Measurements from ENCODE around the gene LTBP4. TPM values are rescaled to one million over a fixed set of nuclear protein-coding genes. Genes with fewer than 3 reads are reported as not detected.

The LTBP4 gene
- total RNA-seq, 4 donors from 2014 or later = 43.5 to 249 (median 65.5) TPM

GRCh38 chr19:40610396-40611064 lies 9.4 kb downstream of the LTBP4 start:
- no peaks in the 10 kb centered on the region for H3K9me3 ChIP-seq
- peaks cover 49 to 98% (median 55%) of the 10 kb centered on the region in 3 donors for H3K4me1 ChIP-seq
- WGBS, 2 donors = 28 to 29% methylated on average over 12 of the region's 29 CpGs
- DNase-seq = no peak
- no peaks in the 10 kb centered on the region for H3K27me3 ChIP-seq
- peaks cover 0 to 2% (median 0%) of the 10 kb centered on the region in 3 donors for H3K36me3 ChIP-seq
- intact Hi-C loops (cut with DNase I) = no loop called here
- peak overlapping the region; percentile 94 to 97 (median 95) for H3K27ac ChIP-seq
- TF ChIP-seq POLR2A (IDR thresholded peaks at IDR 0.05) (peak in 1 of 4 donors; percentile 57), CTCF (IDR thresholded peaks at IDR 0.05) (no peak)
- peak overlapping the region; percentile 9 to 74 (median 58) for H3K4me3 ChIP-seq

DNA sequence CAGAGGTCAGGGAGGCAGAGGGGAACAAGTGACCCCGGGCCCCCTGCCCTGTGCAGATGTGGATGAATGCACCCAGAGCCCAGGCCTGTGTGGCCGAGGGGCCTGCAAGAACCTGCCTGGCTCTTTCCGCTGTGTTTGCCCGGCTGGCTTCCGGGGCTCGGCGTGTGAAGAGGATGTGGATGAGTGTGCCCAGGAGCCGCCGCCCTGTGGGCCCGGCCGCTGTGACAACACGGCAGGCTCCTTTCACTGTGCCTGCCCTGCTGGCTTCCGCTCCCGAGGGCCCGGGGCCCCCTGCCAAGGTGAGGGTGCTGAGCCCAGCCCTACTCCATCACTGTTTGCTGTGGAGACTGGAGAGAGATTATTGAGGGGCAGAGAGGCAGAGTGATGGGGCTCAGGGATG lies 9.9 kb downstream of the LTBP4 start:
- Histone ChIP-seq H3K4me3 (peak overlapping the region in 1 of 4 donors; percentile 74), H3K4me1 (peaks cover 47 to 98% (median 51%) of the 10 kb centered on the region in 3 donors), H3K36me3 (peaks cover 0 to 8% (median 0%) of the 10 kb centered on the region in 3 donors), H3K27ac (peak overlapping the region; percentile 94 to 97 (median 95)), H3K9me3 (no peaks in the 10 kb centered on the region), H3K27me3 (no peaks in the 10 kb centered on the region)
- TF ChIP-seq POLR2A (IDR thresholded peaks at IDR 0.05) (no peak), CTCF (IDR thresholded peaks at IDR 0.05) (no peak)
- intact Hi-C loops (cut with DNase I) = no loop called here
- DNase-seq = no peak
- 44 to 59% methylated on average over 7 to 14 of the region's 15 CpGs for WGBS, 2 donors

DNA sequence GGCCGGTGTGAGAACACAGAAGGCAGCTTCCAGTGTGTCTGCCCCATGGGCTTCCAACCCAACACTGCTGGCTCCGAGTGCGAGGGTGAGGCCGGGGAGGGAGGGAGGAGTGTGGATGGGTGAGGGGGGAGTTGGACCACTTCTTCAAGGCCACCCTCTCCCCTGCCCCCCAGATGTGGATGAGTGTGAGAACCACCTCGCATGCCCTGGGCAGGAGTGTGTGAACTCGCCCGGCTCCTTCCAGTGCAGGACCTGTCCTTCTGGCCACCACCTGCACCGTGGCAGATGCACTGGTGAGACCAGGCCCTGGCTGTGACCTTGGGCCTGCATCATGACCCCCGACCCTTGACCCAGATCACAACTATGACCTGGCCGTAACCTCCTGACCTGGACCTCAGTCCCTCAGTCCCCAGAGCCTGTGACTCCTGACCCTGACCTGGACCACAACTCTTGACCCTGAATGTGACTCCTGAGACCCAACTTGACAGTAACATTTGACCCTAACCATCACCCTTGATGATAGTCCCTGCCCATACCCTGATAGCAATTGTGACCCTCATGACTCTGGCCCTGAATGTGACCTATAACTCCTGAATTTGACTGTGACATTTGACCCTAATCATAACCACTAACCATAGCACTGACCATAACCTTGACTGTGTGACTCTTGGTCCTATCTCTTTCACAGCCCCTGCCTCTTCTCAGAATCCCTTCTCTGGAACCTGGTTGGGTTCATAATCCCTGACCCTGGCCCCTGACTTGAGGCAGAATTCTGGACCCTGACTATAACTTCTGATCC lies 10.9 kb downstream of the LTBP4 start:
- Histone ChIP-seq H3K9me3 (no peaks in the 10 kb centered on the region), H3K4me3 (no peak overlapping the region), H3K36me3 (peaks cover 0 to 18% (median 0%) of the 10 kb centered on the region in 3 donors), H3K4me1 (peaks cover 40 to 98% (median 43%) of the 10 kb centered on the region in 3 donors), H3K27me3 (no peaks in the 10 kb centered on the region), H3K27ac (peak overlapping the region; percentile 94 to 97 (median 95))
- DNase-seq = no peak
- TF ChIP-seq POLR2A (IDR thresholded peaks at IDR 0.05) (no peak), CTCF (IDR thresholded peaks at IDR 0.05) (no peak)
- intact Hi-C loops (cut with DNase I) = no loop called here
- 86 to 100% methylated on average over 1 of the region's 10 CpGs for WGBS, 2 donors

- 23 to 36% methylated on average over 7 to 15 of the region's 50 CpGs for WGBS, 2 donors
- H3K27me3 ChIP-seq = no peaks in the 10 kb centered on the region
- peaks cover 32 to 92% (median 34%) of the 10 kb centered on the region in 3 donors for H3K4me1 ChIP-seq
- DNase-seq = peak; percentile 25
- H3K9me3 ChIP-seq = no peaks in the 10 kb centered on the region
- TF ChIP-seq CTCF (IDR thresholded peaks at IDR 0.05) (no peak), POLR2A (IDR thresholded peaks at IDR 0.05) (no peak)
- H3K27ac ChIP-seq = peak overlapping the region; percentile 90 to 95 (median 94)
- peaks cover 0 to 28% (median 0%) of the 10 kb centered on the region in 3 donors for H3K36me3 ChIP-seq
- intact Hi-C loops (cut with DNase I) = no loop called here
- H3K4me3 ChIP-seq = peak overlapping the region; percentile 57 to 76 (median 71)
Observed at GRCh38 chr19:40612831-40613689, 11.9 kb downstream of the LTBP4 start.
